Muscle layer of duodenum (tissue), 2 donors: Measurements from ENCODE around the gene CNPY4.
A peak's percentile ranks its signal among the peaks of the same experiment; 100 is the strongest.

Source experiments
- H3K27ac ChIP-seq: one replicate; pipeline ENCODE4 v1.7.0; 2013; ENCODE audit warnings: mild to moderate bottlenecking, low read length
- H3K27me3 ChIP-seq: one replicate; pipeline ENCODE4 v1.7.0; 2013; ENCODE audit warnings: low read depth, mild to moderate bottlenecking, control low read depth, low read length
- H3K36me3 ChIP-seq, 2 donors: one replicate each; pipeline ENCODE4 v1.7.0; 2013; ENCODE audit warnings: low read length in 2 of 2, control low read depth in 1 of 2, mild to moderate bottlenecking in 1 of 2; ENCODE audit not compliant: insufficient read depth in 2 of 2, control insufficient read depth in 1 of 2
- H3K4me1 ChIP-seq, 2 donors: one replicate each; pipeline ENCODE4 v1.7.0; 2013; ENCODE audit warnings: low read length in 2 of 2, mild to moderate bottlenecking in 2 of 2, control low read depth in 1 of 2, moderate library complexity in 1 of 2; ENCODE audit not compliant: insufficient read depth in 2 of 2, control insufficient read depth in 1 of 2
- H3K4me3 ChIP-seq, 2 donors: one replicate each; pipeline ENCODE4 v1.7.0; 2013; ENCODE audit warnings: low read length in 2 of 2, low read depth in 1 of 2, mild to moderate bottlenecking in 1 of 2
- H3K9me3 ChIP-seq, 2 donors: one replicate each; pipeline ENCODE4 v1.7.0; 2013; ENCODE audit warnings: low read length in 2 of 2, control low read depth in 1 of 2, mild to moderate bottlenecking in 1 of 2; ENCODE audit not compliant: control insufficient read depth in 1 of 2
- donor health status: healthy.

The CNPY4 gene

DNA sequence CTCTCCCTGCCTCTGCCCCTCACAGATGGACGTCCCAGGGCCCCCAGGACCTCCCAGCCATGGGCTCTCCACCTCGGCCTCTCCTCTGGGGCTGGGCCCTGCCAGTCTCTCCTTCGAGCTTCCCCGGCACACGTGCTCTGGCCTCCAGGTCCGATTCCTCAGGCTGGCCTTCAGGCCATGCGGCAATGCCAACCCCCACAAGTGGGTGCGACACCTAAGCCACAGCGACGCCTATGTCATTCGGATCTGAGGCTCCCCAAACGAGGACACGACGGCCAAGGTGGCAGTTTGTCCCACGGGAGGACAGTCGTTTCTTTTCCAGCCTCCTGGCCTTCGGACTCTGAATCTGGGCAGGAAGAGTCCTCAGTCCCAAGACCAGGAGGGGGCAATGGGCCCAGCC, 12.8 kb upstream of the CNPY4 start:
- Histone ChIP-seq H3K27me3 (no peaks in the 10 kb centered on the region), H3K4me1 (peaks cover 0 to 5% of the 10 kb centered on the region in 2 donors), H3K9me3 (no peaks in the 10 kb centered on the region), H3K4me3 (no peak overlapping the region), H3K36me3 (peaks cover 25 to 64% of the 10 kb centered on the region in 2 donors), H3K27ac (no peak overlapping the region)

DNA sequence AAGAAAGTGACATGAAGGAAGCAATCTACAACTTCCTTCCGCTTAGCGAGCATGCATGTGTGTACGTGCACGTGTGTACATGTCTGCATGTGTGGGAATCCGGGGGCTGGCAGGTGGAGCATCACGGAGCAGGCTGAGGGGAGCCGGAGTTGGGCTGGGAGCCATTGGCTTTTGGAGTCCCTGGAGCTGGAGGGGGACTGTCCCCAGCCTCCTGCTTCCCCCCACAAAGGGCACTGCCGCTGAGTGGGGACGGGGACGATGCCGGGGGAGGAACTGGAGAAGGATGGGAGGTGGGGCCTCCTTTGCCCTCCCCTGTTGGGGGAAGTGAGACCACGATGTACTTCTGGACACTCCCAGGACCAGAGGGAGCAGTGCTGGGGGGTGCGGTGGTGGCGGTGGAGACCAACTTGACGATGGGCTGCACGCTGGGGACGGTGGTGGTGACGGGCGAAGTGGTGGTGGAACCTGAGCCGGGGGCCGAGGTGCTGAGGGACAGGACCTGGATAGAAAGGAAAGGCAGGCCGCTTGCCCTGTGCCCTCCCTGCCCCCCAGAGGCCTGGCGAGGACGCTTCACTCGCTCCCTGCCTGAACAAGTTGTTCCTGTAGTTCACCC, 12.2 kb upstream of the CNPY4 start:
- Histone ChIP-seq H3K4me3 (no peak overlapping the region), H3K27ac (no peak overlapping the region), H3K4me1 (peaks cover 0 to 5% of the 10 kb centered on the region in 2 donors), H3K36me3 (peaks cover 27 to 70% of the 10 kb centered on the region in 2 donors), H3K9me3 (no peaks in the 10 kb centered on the region), H3K27me3 (no peaks in the 10 kb centered on the region)

DNA sequence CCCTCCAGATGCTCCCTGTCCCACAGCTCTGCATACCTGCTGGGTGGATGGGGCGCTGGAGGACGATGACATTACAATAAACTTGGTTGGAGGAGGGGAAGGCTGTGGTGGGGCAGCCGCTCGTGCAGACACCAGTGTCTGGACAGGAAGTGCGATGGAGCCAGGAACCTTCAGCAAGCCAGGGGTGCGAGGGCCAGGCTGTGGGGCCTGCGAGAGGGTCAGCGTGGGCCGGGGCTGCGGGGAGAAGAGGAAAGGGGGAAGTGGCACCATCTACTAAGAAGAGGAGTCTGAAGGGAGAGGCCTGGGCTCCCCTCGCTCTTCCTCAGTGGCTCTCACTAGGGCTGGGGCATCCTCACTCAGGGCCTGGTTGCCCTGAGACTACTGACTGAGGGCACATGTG, 11.5 kb upstream of the CNPY4 start:
- Histone ChIP-seq H3K9me3 (no peaks in the 10 kb centered on the region), H3K27me3 (no peaks in the 10 kb centered on the region), H3K36me3 (peaks cover 27 to 72% of the 10 kb centered on the region in 2 donors), H3K4me1 (no peaks in the 10 kb centered on the region), H3K27ac (no peak overlapping the region), H3K4me3 (no peak overlapping the region)

DNA sequence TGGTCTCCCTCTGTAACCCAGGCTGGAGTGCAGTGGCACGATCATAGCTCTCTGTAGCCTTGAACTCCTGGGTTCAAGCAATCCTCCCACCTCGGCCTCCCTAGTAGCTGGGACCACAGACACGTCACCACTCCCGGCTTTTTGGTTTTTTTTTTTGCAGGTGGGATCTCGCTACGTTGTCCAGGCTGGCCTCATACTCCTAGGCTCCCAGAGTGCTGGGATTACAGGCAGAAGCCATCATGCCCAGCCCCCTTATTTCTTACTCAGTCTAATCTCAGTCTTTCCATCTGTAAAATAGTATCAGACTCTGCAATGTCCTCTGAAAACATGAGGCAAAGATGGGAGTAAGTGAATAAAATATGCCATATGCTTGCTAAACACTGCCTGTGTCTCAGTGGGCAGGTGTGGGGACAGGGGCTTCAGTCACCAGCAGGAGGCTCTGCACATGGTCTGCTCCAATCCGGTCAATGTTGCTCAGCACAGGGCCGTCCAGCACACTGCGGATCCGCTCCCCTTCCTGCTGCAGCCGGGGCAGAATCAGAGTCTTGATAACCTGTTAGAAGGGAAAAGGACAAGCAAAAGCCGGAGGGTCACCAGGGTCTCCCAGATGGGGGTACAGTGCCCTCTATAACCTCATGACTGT, 9.8 kb upstream of the CNPY4 start:
- Histone ChIP-seq H3K9me3 (no peaks in the 10 kb centered on the region), H3K27me3 (no peaks in the 10 kb centered on the region), H3K36me3 (peaks cover 27 to 72% of the 10 kb centered on the region in 2 donors), H3K27ac (no peak overlapping the region), H3K4me3 (no peak overlapping the region), H3K4me1 (no peaks in the 10 kb centered on the region)

DNA sequence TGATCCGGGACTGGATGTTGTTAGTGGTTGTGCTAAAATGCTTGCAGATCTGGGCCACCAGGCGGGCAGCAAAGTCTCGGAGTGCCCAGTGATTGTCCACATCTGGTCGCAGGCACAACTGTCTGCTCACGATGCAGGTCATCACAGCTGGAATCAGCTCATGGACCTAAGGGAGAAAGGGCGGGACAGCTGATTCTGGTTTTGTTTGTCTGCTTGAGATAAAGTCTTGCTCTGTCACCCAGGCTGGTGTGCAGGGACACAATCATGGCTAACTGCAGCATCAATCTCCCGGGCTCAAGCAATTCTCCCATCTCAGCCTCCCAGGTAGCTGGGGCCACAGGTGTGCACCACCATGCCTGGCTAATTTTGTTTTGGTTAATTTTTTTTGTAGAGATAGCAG, 8.3 kb upstream of the CNPY4 start:
- peaks cover 21 to 58% of the 10 kb centered on the region in 2 donors for H3K36me3 ChIP-seq
- H3K27me3 ChIP-seq: no peaks in the 10 kb centered on the region
- H3K4me1 ChIP-seq: no peaks in the 10 kb centered on the region
- H3K4me3 ChIP-seq: no peak overlapping the region
- no peak overlapping the region for H3K27ac ChIP-seq
- H3K9me3 ChIP-seq: no peaks in the 10 kb centered on the region

DNA sequence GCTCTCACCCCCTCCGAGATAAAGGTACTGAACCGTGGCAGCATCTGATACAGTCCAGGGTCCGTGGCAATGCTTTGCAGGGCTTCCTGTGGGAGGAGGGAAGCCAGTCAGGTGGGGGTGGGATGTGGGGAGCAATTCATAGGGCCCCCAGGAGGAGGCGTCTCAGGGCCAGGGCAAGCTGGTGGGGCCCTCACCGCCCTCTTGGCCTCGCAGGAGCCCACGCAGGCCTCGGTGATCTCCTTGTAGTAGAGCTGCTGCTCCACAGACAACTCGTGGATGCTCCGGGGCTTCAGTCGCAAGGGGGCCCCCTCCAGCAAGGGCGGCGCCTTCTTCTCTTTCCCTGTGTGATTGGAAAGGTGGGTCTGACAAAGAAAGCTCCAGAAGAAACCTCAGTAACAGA, 7.5 kb upstream of the CNPY4 start:
- no peaks in the 10 kb centered on the region for H3K9me3 ChIP-seq
- no peaks in the 10 kb centered on the region for H3K27me3 ChIP-seq
- H3K36me3 ChIP-seq: peaks cover 19 to 50% of the 10 kb centered on the region in 2 donors
- no peak overlapping the region for H3K4me3 ChIP-seq
- no peak overlapping the region for H3K27ac ChIP-seq
- H3K4me1 ChIP-seq: no peaks in the 10 kb centered on the region

DNA sequence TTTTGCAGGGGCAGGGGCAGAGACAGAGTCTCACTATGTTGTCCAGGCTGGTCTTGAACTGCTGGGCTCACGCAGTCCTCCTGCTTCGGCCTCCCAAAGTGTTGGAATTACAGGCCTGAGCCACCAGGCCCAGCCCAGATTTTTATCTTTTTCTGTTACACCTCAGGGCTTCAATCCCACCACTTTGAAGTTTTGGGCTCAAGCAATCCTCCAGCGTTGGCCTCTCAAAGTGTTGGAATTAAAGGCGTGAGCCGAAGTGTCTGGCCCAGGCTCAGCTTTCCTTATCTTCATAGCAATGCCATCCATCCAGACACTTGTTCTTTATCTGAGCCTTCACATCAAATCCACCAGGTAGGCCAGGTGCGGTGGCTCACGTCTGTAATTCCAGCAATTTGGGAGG, 4.4 kb upstream of the CNPY4 start:
- Histone ChIP-seq H3K27me3 (no peaks in the 10 kb centered on the region), H3K4me1 (peaks cover under 1 to 11% of the 10 kb centered on the region in 2 donors), H3K27ac (no peak overlapping the region), H3K4me3 (no peak overlapping the region), H3K9me3 (no peaks in the 10 kb centered on the region), H3K36me3 (peaks cover 11 to 32% of the 10 kb centered on the region in 2 donors)

DNA sequence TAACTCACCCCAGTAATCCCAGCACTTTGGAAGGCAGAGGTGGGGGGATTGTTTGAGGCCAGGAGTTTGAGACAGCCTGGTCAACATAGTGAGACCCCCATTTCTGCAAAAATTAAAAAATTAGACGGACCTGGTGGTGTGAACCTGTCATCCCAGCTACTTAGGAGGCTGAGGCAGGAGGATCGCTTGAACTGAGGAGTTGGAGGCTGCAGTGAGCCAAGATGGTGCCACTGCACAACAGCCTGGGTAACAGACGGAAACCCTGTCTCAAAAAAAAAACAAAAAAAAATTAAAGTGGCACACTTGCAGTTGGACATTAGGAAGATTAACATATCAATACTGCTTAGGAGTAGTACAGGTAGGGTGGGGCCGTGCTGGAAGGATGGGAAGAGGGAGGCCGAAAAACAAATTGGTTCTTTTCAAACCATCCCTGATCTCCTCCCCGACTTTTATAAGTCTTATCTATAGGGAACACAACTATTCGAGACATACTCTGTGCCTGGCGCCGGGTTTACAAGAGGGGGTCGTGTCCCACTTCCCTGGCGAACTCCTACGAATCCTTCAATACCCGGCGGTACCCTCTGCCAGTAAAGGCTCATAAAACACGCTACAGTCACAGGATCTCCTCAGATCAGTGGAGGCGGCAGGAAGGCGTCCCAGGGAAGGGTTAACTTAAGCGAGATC, 904 bp upstream of the CNPY4 start:
- Histone ChIP-seq H3K4me1 (peaks cover 6 to 18% of the 10 kb centered on the region in 2 donors), H3K27ac (peak overlapping the region; percentile 95), H3K9me3 (no peaks in the 10 kb centered on the region), H3K27me3 (no peaks in the 10 kb centered on the region), H3K4me3 (peak overlapping the region; percentile 93 to 98), H3K36me3 (peaks cover 0 to 6% of the 10 kb centered on the region in 2 donors)

DNA sequence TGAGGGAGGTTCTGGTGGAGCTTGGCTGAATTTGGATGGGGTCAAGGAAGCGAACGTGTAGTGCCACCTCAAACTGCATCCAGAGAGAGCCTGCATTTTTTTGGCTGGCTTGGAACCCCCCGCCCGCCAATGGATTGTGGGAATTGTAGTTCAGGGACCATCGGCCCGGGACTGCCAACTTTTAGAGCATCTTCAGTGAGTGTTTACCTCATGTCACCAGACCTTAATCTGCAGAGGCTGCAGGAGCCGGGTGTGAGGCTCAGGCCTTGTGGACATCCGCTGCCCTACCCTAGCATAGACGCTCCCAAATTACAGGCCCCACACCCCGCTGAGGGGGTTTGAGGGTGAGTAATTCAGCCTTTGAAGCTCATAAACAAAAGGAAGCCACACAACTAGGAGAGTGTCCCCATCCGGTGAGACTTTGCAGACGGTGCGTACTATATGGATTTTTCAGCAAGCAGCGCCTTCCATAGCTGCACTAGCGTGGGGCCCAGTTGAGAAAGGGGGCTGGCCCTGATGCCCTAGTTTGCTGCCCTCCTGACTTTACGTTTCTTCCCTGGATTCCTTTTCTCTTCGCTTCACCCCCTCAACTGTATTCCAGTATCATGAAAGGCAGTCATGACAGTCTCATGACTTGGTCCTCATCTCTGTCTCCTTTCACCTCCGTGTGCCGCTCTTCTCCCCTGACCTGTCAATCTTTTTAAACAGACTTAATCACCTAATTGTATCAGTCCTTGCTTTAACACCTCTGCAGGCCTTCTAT, 717 bp downstream of the CNPY4 start:
- Histone ChIP-seq H3K4me3 (peak overlapping the region; percentile 93 to 98), H3K36me3 (no peaks in the 10 kb centered on the region)

DNA sequence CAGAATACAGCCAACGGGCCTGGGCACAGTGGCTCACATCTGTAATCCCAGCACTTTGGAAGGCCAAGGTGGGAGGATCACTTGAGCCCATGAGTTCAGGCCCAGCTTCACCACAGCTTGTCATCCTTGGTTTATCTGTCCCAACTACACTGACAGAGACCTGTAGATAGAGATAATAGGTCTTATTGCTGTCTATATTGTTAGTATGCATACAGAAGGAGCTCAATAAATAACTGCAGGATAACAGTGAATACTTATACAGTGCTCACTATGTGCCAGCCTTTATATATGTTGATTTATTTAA, 1.3 kb downstream of the CNPY4 start:
- Histone ChIP-seq H3K4me3 (peak overlapping the region; percentile 93 to 98), H3K27ac (peak overlapping the region; percentile 95), H3K27me3 (no peaks in the 10 kb centered on the region), H3K9me3 (no peaks in the 10 kb centered on the region), H3K4me1 (peaks cover 13 to 18% of the 10 kb centered on the region in 2 donors), H3K36me3 (no peaks in the 10 kb centered on the region)

More for the DNA sequence above, 717 bp downstream of the CNPY4 start:
- no peaks in the 10 kb centered on the region for H3K9me3 ChIP-seq
- H3K27ac ChIP-seq: peak overlapping the region; percentile 95
- H3K27me3 ChIP-seq: no peaks in the 10 kb centered on the region
- H3K4me1 ChIP-seq: peaks cover 10 to 18% of the 10 kb centered on the region in 2 donors

DNA sequence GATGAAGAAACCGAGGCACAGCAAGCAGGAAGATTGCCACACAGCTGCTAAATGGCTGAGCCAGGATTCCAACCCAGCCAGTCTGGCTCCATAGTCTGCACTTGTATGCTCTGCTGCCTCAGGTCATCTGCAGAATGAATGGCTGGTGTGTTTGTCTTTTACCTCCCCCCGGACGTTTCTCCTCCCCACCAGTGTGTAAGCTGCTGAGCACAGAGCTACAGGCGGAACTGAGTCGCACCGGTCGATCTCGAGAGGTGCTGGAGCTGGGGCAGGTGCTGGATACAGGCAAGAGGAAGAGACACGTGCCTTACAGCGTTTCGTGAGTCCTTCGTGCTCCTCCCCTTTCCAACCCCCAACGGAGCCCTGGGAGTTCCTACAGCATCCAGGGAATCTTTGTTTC, 2.6 kb downstream of the CNPY4 start:
- no peaks in the 10 kb centered on the region for H3K27me3 ChIP-seq
- peaks cover 0 to 3% of the 10 kb centered on the region in 2 donors for H3K36me3 ChIP-seq
- no peak overlapping the region for H3K4me3 ChIP-seq
- peaks cover 13 to 24% of the 10 kb centered on the region in 2 donors for H3K4me1 ChIP-seq
- no peak overlapping the region for H3K27ac ChIP-seq
- H3K9me3 ChIP-seq: no peaks in the 10 kb centered on the region
